ENCODE results near the gene TEX19.

GRCh38 chr17:82348866-82349265 is 10.2 kb upstream of the TEX19 start:
- TF ChIP-seq, protein P1, sequence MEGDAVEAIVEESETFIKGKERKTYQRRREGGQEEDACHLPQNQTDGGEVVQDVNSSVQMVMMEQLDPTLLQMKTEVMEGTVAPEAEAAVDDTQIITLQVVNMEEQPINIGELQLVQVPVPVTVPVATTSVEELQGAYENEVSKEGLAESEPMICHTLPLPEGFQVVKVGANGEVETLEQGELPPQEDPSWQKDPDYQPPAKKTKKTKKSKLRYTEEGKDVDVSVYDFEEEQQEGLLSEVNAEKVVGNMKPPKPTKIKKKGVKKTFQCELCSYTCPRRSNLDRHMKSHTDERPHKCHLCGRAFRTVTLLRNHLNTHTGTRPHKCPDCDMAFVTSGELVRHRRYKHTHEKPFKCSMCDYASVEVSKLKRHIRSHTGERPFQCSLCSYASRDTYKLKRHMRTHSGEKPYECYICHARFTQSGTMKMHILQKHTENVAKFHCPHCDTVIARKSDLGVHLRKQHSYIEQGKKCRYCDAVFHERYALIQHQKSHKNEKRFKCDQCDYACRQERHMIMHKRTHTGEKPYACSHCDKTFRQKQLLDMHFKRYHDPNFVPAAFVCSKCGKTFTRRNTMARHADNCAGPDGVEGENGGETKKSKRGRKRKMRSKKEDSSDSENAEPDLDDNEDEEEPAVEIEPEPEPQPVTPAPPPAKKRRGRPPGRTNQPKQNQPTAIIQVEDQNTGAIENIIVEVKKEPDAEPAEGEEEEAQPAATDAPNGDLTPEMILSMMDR (IDR thresholded peaks at IDR 0.05 in 8 of 11, conservative IDR thresholded peaks at IDR 0.05 in 3 of 11): no peak
- TF ChIP-seq POLR2AphosphoS5 (IDR thresholded peaks at IDR 0.05) (no peak), POLR2A (IDR thresholded peaks at IDR 0.05) (no peak)

All from spleen (tissue), 7 donors.